H9 (cell line): ENCODE results near the gene KLF2. TPM values are rescaled to one million over a fixed set of nuclear protein-coding genes. Genes with fewer than 3 reads are reported as not detected.
A peak's percentile ranks its signal among the peaks of the same experiment; 100 is the strongest.

Experiments
- DNase-seq: peaks from one replicate; pipeline ENCODE4 v3.0.0-alpha.2; 2017
- H2AFZ ChIP-seq: one replicate; pipeline ENCODE4 v1.6.1; 2013; ENCODE audit warnings: mild to moderate bottlenecking, low read length, control low read depth, moderate library complexity
- H2AK5ac ChIP-seq: 2 replicates; pipeline ENCODE4 v1.6.1; 2013; ENCODE audit warnings: low read length, control low read depth, mixed read lengths; ENCODE audit not compliant: insufficient read length
- H2BK120ac ChIP-seq: one replicate; pipeline ENCODE4 v1.6.1; 2013; ENCODE audit warnings: low read depth, mild to moderate bottlenecking, low read length, control low read depth, inconsistent platforms; ENCODE audit not compliant: poor library complexity, severe bottlenecking
- H2BK12ac ChIP-seq: 2 replicates; pipeline ENCODE4 v1.6.1; 2013; ENCODE audit warnings: low read length, control low read depth, mixed read lengths, low read depth; ENCODE audit not compliant: insufficient read length
- H2BK15ac ChIP-seq: 2 replicates; pipeline ENCODE4 v1.6.1; 2013; ENCODE audit warnings: low read depth, low read length, control low read depth
- H2BK20ac ChIP-seq: one replicate; pipeline ENCODE4 v1.6.1; 2013; ENCODE audit warnings: low read depth, mild to moderate bottlenecking, low read length, control low read depth, inconsistent platforms; ENCODE audit not compliant: poor library complexity, severe bottlenecking
- H2BK5ac ChIP-seq: 2 replicates; pipeline ENCODE4 v1.6.1; 2013; ENCODE audit warnings: low read length, control low read depth, mixed read lengths; ENCODE audit not compliant: insufficient read length
- H3K14ac ChIP-seq: 2 replicates; pipeline ENCODE4 v1.6.1; 2013; ENCODE audit warnings: low read length, control low read depth; ENCODE audit not compliant: insufficient read depth
- H3K18ac ChIP-seq: 2 replicates; pipeline ENCODE4 v1.6.1; 2013; ENCODE audit warnings: low read depth, mild to moderate bottlenecking, mixed read lengths, low read length, control low read depth; ENCODE audit not compliant: insufficient read length
- H3K23ac ChIP-seq: 2 replicates; pipeline ENCODE4 v1.6.1; 2013; ENCODE audit warnings: low read length, control low read depth, mixed read lengths, low read depth; ENCODE audit not compliant: insufficient read length
- H3K23me2 ChIP-seq: 2 replicates; pipeline ENCODE4 v1.6.1; 2013; ENCODE audit warnings: low read depth, mild to moderate bottlenecking, mixed read lengths, low read length, control low read depth; ENCODE audit not compliant: insufficient read length, poor library complexity, severe bottlenecking
- H3K27ac ChIP-seq: 2 replicates; pipeline ENCODE4 v1.5.1; 2013; ENCODE audit warnings: low read length, control low read depth, mixed read lengths, low read depth; ENCODE audit not compliant: insufficient read length
- H3K27me3 ChIP-seq: 2 replicates; pipeline ENCODE4 v1.6.1; 2013; ENCODE audit warnings: low read length, control low read depth, inconsistent platforms; ENCODE audit not compliant: insufficient read depth
- H3K4ac ChIP-seq: 2 replicates; pipeline ENCODE4 v1.6.1; 2013; ENCODE audit warnings: low read depth, mild to moderate bottlenecking, control low read depth, inconsistent platforms, low read length, moderate library complexity
- H3K4me1 ChIP-seq: 2 replicates; pipeline ENCODE4 v1.6.1; 2013; ENCODE audit warnings: low read length, control low read depth, inconsistent platforms; ENCODE audit not compliant: insufficient read depth
- H3K4me2 ChIP-seq: 2 replicates; pipeline ENCODE4 v1.6.1; 2013; ENCODE audit warnings: low read length, control low read depth, mixed read lengths; ENCODE audit not compliant: insufficient read length, insufficient read depth
- H3K56ac ChIP-seq: 2 replicates; pipeline ENCODE4 v1.6.1; 2013; ENCODE audit warnings: low read depth, mild to moderate bottlenecking, mixed read lengths, low read length, control low read depth; ENCODE audit not compliant: insufficient read length
- H3K79me1 ChIP-seq: 2 replicates; pipeline ENCODE4 v1.6.1; 2013; ENCODE audit warnings: low read depth, mild to moderate bottlenecking, moderate library complexity, low read length, control low read depth, inconsistent platforms; ENCODE audit not compliant: insufficient read depth, poor library complexity, severe bottlenecking
- H3K79me2 ChIP-seq: 2 replicates; pipeline ENCODE4 v1.6.1; 2013; ENCODE audit warnings: low read length, control low read depth, inconsistent platforms; ENCODE audit not compliant: insufficient read depth
- H3K9ac ChIP-seq: 2 replicates; pipeline ENCODE4 v1.6.1; 2013; ENCODE audit warnings: low read length, control low read depth, mixed read lengths; ENCODE audit not compliant: insufficient read length; ENCODE audit errors: extremely low read depth
- H3K9me3 ChIP-seq: one replicate; pipeline ENCODE4 v1.6.1; 2013; ENCODE audit warnings: low read depth, low read length, inconsistent platforms; ENCODE audit not compliant: control insufficient read depth
- H3T11ph ChIP-seq: one replicate; pipeline ENCODE4 v1.6.1; 2013; ENCODE audit warnings: mild to moderate bottlenecking, low read length, control low read depth, inconsistent platforms
- H4K20me1 ChIP-seq: one replicate; pipeline ENCODE4 v1.6.1; 2013; ENCODE audit not compliant: control insufficient read depth, insufficient read length, insufficient read depth
- H4K5ac ChIP-seq: 2 replicates; pipeline ENCODE4 v1.6.1; 2013; ENCODE audit warnings: low read depth, mild to moderate bottlenecking, mixed read lengths, low read length, control low read depth; ENCODE audit not compliant: insufficient read length
- H4K8ac ChIP-seq: replicated peaks from 2 replicates; pipeline ENCODE4 v1.6.1; 2013; ENCODE audit warnings: low read length, control low read depth, mixed read lengths, low read depth; ENCODE audit not compliant: insufficient read length
- H4K91ac ChIP-seq: 2 replicates; pipeline ENCODE4 v1.6.1; 2013; ENCODE audit warnings: low read depth, mild to moderate bottlenecking, moderate library complexity, mixed read lengths, low read length, control low read depth; ENCODE audit not compliant: insufficient read length
- H3K27ac Mint-ChIP-seq, 3 experiments: 2 replicates in 2 of 3; 3 replicates in 1 of 3; pipeline ENCODE4 v1.8.0; 2020 to 2021; ENCODE audit warnings: mixed read lengths in 3 of 3, mild to moderate bottlenecking in 1 of 3, moderate library complexity in 1 of 3
- H3K27me3 Mint-ChIP-seq: 2 replicates; pipeline ENCODE4 v1.8.0; 2021; ENCODE audit warnings: low read depth, mild to moderate bottlenecking, moderate library complexity, mixed read lengths
- H3K36me3 Mint-ChIP-seq, 3 experiments: 2 replicates in 2 of 3; 3 replicates in 1 of 3; pipeline ENCODE4 v1.8.0; 2020 to 2021; ENCODE audit warnings: low read depth in 3 of 3, mixed read lengths in 3 of 3; ENCODE audit not compliant: insufficient read depth in 1 of 3
- H3K4me1 Mint-ChIP-seq, 2 experiments: 2 replicates each; pipeline ENCODE4 v1.8.0; 2020; ENCODE audit warnings: mixed read lengths in 2 of 2
- H3K4me3 Mint-ChIP-seq, 2 experiments: 2 replicates in 1 of 2; 3 replicates in 1 of 2; pipeline ENCODE4 v1.8.0; 2020 to 2021; ENCODE audit warnings: mild to moderate bottlenecking in 2 of 2, mixed read lengths in 2 of 2, moderate library complexity in 1 of 2
- H3K9me3 Mint-ChIP-seq, 2 experiments: 2 replicates in 1 of 2; 3 replicates in 1 of 2; pipeline ENCODE4 v1.8.0; 2020; ENCODE audit warnings: mild to moderate bottlenecking in 2 of 2, mixed read lengths in 2 of 2, moderate library complexity in 1 of 2
- WGBS: extraction: QIAGEN DNeasy Blood & Tissue Kit; methylation state at CpG from one replicate; pipeline ENCODE4 v1.1.7; 2013; ENCODE audit warnings: missing lambda C conversion rate, low lambda C conversion rate, mixed read lengths; ENCODE audit not compliant: insufficient read length; ENCODE audit errors: extremely low coverage; 5-methylcytosine and 5-hydroxymethylcytosine counted together
- total RNA-seq: library from RNA; stranded (reverse); gene quantifications from 2 replicates; pipeline ENCODE4 v1.2.1, GENCODE V29; 2021
- TF ChIP-seq, protein P1 (sequence below): fragments of 200-600 bp; sonication (generic); conservative IDR thresholded peaks from 3 replicates; pipeline ENCODE4 v1.8.0; 2021; ENCODE audit warnings: antibody characterized with exemption, mild to moderate bottlenecking

Gene KLF2
- total RNA-seq, 1 experiment from 2014 or later, result 0.33 TPM

DNA sequence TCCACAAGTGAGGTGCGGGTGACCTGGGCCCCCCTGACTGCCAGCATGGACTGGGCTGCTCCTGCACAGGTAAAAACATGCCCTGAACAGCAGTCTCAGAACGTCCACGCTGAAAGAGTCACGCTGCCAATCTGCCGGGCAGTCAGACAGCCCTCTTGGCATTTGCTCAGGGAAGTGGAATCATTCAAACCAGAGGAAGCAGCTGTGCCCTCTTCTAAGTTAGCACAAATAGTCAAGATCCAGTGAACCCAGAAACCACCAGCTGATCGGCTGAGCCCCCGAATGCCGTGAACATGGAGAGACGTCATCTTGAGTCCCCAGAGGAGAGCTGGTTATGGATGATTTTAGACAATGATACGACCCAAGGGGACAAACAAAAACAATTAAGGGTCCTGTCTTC is 34.4 kb downstream of the KLF2 start:
- no peak overlapping the region for H2BK12ac ChIP-seq
- H3K23ac ChIP-seq, result no peak overlapping the region
- no peak overlapping the region for H3K4me3 Mint-ChIP-seq
- no peaks in the 10 kb centered on the region for H3K23me2 ChIP-seq
- H3K27ac ChIP-seq, result no peak overlapping the region
- H3K9me3 Mint-ChIP-seq, result no peaks in the 10 kb centered on the region
- no peaks in the 10 kb centered on the region for H3K4me1 ChIP-seq
- H3K18ac ChIP-seq, result no peak overlapping the region
- H3K56ac ChIP-seq, result no peak overlapping the region
- no peak overlapping the region for H3K4me2 ChIP-seq
- TF ChIP-seq, protein P1, sequence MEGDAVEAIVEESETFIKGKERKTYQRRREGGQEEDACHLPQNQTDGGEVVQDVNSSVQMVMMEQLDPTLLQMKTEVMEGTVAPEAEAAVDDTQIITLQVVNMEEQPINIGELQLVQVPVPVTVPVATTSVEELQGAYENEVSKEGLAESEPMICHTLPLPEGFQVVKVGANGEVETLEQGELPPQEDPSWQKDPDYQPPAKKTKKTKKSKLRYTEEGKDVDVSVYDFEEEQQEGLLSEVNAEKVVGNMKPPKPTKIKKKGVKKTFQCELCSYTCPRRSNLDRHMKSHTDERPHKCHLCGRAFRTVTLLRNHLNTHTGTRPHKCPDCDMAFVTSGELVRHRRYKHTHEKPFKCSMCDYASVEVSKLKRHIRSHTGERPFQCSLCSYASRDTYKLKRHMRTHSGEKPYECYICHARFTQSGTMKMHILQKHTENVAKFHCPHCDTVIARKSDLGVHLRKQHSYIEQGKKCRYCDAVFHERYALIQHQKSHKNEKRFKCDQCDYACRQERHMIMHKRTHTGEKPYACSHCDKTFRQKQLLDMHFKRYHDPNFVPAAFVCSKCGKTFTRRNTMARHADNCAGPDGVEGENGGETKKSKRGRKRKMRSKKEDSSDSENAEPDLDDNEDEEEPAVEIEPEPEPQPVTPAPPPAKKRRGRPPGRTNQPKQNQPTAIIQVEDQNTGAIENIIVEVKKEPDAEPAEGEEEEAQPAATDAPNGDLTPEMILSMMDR, result no peak
- H2AK5ac ChIP-seq, result no peak overlapping the region
- no peak overlapping the region for H4K8ac ChIP-seq
- no peak overlapping the region for H3T11ph ChIP-seq
- no peaks in the 10 kb centered on the region for H3K79me2 ChIP-seq
- no peak overlapping the region for H3K4ac ChIP-seq
- H3K36me3 Mint-ChIP-seq, result peaks cover 0 to 25% (median 5%) of the 10 kb centered on the region in 3 experiments; a peak in 5 of 7 replicates
- no CpG with 5 or more reads among the region's 10 CpGs for WGBS
- H3K9ac ChIP-seq, result no peak overlapping the region
- no peaks in the 10 kb centered on the region for H3K27me3 Mint-ChIP-seq
- H3K79me1 ChIP-seq, result no peaks in the 10 kb centered on the region
- no peaks in the 10 kb centered on the region for H3K9me3 ChIP-seq
- H2BK20ac ChIP-seq, result no peak overlapping the region
- H3K27me3 ChIP-seq, result no peaks in the 10 kb centered on the region
- no peak overlapping the region for H2AFZ ChIP-seq
- no peak overlapping the region for H4K5ac ChIP-seq
- H2BK120ac ChIP-seq, result no peak overlapping the region
- no peak for DNase-seq
- no peak overlapping the region for H3K14ac ChIP-seq
- no peak overlapping the region for H2BK5ac ChIP-seq
- H3K27ac Mint-ChIP-seq, result peak overlapping the region in 2 of 3 experiments; percentile 34 to 89; a peak in 3 of 7 replicates
- no peak overlapping the region for H4K91ac ChIP-seq
- peaks cover 0 to 20% of the 10 kb centered on the region in 2 experiments; a peak in 3 of 4 replicates for H3K4me1 Mint-ChIP-seq
- H2BK15ac ChIP-seq, result no peak overlapping the region
- no peaks in the 10 kb centered on the region for H4K20me1 ChIP-seq
